Activated naive CD4-positive, alpha-beta T cell (primary cell): ENCODE results near the gene COL6A2.

Source experiments
- DNase-seq, 4 experiments: peaks; one replicate each; lab custom pipeline; 2025; lab: John Stamatoyannopoulos, UW

COL6A2 gene

DNA sequence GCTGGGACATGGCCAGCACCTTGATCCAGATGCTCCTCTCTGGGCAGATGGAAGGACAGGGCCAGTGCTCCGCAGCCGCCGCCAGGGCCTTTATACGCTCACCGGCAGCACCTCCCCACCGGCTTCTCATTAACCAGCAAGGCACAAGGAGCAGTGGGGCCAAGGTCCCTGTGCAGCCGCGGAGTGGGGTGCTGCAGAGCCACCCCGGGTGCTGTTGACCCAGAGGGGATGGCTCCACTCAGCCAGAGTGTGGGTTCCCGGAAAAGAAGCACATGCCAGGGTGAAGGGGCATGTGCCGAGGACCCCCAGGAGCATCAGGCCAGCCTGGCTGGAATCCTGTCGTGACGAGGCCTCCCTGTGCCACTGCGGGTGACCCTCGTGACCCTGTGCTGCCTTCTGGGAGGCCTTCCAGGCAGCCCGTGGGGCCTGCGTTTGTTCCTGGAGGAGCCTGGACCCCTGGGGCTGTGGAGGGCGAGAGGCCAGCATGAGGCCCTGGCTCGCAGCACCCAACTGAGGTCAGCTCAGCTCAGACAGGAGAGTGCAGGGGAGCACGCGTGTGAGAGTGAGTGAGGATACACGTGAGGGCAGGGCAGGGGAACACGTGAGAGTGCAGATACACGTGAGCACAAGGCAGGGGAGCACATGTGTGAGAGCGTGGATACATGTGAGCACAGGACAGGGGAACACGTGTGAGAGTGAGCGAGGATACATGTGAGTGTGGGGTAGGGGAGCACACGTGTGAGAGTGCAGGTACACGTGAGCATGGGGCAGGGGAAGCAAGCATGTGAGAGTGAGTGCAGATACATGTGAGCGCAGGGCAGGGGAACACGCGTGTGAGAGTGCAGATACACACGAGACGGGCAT is 57.8 kb downstream of the COL6A2 start, which contains the start of gene FTCD:
Gene FTCD (minus strand): TSS at position 66 of the 864 bp plus-strand sequence. CDS start 56 bp downstream, at position 10.
- DNase-seq = no peak

DNA sequence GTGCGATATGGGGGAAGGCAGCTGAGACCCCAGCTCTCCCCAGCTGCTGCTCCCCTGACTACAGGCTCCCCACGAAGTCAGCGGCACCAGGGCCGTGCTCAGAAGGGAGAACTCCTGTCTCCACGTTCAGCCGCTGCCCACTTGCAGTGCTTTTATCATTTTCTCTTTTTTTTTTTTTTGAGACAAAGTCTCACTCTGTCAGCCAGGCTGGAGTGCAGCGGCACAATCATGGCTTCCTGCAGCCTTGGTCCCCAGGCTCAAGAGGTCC is 58.4 kb downstream of the COL6A2 start:
- no peak for DNase-seq

DNA sequence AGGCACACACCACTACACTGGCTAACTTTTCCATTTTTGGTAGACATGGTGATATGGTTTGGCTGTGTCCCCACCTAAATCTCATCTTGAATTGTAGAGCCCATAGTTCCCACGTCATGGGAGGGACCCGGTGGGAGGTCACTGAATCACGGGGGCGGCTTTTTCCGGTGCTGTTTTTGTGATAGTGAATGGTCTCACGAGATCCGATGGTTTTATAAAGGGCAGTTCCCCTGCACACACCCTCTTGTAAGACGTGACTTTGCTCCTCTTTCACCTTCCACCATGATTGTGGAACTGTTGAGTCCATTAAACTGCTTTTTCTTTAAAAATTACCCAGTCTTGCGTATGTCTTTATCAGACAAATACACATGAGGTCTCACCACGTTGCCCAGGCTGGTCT is 58.8 kb downstream of the COL6A2 start:
- DNase-seq = no peak

DNA sequence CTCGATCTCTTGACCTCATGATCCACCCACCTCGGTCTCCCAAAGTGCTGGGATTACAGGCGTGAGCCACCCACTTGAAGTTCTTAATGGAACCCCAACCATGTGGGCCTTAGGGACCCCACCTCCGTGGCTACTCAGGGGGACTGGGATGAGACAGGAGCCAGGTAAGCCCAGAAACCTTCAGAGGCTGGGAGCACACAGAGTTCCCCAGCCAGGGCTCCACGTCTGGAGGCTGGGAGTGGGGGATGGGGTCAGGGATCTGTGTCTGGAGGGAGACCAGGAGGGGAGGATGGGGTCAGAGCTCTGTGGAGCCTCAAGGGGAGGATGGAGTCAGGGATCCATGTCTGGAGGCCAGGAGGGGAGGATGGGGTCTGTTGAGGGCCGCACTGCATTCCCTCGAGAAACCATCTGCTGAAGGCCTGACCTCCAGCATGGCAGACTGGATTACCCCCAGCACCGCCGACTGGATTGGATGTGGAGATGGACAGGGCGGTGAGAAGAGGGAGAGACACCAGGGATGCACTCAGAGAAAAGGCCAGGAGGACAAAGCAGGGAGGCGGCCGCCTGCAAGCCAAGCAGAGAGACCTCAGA is 59.6 kb downstream of the COL6A2 start:
- no peak for DNase-seq

DNA sequence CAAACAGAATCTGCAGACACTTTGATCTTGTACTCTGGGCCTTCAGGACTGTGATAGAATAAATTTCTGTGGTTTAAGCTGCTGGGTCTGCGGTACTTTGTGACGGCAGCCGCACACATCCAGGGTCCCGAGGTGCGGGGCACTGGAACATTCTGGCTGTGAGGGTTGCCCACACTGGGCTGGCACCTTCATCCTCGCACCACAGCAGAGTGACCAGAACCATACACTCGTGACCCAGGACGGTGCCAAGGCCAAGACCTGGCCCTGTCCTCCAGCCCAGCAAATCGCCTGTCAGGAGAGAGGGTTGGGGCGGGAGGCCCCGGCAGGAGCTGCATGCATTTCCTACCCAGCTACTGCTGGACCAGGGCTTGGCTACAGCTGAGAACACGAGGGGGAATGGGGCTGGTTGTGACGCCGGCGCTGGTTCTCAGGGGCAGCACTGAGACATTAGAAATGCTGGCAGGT is 60.1 kb downstream of the COL6A2 start:
- no peak for DNase-seq

DNA sequence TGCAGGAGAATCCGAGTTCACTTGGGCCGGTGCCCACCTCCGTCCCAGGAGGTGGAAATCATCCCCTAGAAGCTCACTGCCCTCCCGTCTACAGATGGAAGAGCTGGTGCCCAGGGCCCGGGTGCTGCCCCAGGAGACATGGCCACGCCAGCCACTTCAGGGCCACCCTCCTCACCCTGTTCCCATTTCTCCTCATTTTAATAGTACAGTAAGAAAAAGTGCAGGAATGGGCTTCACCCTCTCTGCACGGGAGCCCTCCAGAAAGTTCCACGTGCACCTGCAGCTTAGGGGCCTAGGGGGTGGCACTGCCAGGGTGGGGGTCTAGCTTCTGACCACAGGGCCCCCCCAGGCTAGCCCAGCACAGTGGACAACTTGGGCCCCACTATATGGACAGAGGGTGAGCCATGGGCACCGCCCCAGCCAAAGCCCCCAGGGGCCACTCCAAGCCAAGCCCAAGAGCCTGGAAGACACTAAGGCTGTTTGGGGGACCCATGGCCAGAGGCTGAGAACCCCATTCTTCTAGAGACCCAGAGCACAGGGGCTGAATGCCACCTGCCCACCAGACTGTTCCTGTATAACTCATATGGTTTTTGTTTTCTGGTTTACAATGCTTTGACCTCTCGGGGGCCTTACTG is 60.9 kb downstream of the COL6A2 start:
- DNase-seq = no peak

DNA sequence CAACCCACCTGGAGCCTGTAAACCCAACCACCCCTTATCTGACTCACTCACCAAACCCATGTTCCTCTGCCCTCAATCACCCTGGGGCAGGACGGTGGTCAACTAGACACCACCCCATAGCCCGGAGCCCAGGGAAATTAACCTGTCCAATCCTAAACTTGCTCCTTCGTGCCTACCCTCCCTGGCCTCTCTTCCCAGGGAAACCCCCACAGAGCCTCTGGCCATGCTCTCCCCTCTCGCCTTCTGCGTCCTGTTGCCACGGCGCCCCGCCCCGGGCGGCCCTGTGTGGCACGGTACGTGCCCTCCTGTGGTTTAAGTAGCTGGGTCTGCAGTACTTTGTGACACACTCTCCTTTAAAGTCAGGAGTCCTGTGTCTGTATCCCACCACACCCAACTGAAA is 61.5 kb downstream of the COL6A2 start:
- DNase-seq = no peak

DNA sequence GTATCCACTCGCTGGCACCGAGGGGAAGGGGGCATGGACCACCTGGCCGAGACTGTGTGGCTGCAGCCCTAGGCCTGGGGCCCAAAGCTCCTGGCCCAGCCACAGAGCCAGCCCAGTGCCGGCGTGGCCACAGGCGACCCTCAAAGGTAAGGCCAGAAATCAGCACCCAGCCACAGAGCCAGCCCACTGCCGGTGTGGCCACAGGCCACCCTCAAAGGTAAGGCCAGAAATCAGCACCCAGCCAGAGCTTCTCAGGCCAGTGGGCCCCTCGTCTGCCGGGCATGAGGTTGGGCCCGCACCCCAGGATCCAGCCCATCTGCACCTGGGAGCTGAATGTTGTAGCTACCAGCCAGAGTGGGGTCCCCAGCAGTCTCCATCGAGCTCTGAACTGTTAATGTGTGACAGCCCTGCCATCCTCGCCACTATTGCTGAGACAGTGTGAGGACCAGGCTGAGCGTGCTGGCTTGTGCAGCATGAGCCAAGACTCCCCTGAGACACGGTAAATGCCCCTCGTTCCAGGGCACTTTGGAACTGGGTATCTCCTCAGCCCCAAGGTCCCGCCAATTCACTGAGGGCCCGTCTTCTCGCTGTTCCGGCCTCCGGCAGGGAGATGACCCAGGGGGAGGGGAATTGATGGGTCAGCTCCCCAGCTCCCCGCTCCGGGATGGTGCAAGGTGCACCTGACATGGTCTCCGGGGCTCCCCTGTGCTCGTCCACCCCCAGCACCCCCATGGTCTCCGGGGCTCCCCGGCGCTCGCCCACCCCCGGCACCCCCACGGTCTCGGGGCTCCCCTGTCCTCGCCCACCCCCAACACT is 62.1 kb downstream of the COL6A2 start:
- DNase-seq = no peak

DNA sequence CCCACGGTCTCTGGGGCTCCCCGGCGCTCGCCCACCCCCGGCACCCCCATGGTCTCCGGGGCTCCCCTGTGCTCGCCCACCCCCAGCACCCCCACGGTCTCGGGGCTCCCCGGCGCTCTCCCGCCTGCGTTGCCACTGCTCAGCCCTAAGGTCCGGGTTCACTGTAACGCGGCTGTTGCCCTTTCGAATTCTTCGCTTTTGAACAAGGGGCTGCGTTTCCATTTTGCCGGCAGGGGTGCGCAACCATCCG is 62.7 kb downstream of the COL6A2 start:
- no peak for DNase-seq

DNA sequence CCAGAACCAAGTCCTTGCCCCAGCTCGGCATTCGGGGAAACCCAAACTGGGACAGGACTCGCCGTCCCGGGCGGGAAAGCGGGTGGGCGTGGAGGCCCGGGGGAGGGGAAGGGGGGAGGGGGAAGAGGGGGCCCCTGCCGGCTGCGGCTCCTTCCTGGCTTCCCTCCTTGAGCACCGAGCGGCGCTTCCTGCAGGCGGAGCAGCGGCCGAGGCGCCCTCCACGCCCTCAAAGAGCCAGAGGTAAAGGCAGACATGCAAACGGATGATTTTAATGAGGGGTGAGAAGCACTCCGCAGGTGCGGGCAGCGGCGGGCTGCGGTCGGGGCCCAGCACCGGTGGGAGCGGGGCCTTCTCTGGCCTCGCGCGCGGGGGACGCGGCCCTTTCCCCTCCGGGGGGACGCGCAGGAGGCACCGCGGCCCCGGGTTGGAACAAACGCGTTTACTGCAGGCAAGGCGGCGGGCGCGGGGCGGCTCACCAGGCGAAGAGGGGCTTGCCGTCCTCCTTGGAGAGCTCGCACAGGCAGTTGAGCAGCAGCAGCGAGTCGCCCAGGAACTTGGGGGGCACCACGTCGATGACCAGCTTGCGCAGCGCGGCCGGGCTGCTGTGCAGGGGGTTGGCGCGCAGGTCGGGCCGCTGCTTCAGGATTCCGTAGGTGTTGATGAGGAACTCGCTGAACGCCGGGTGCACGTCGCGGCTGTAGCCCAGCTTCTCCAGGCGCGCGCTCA is 63.2 kb downstream of the COL6A2 start:
- no peak for DNase-seq

DNA sequence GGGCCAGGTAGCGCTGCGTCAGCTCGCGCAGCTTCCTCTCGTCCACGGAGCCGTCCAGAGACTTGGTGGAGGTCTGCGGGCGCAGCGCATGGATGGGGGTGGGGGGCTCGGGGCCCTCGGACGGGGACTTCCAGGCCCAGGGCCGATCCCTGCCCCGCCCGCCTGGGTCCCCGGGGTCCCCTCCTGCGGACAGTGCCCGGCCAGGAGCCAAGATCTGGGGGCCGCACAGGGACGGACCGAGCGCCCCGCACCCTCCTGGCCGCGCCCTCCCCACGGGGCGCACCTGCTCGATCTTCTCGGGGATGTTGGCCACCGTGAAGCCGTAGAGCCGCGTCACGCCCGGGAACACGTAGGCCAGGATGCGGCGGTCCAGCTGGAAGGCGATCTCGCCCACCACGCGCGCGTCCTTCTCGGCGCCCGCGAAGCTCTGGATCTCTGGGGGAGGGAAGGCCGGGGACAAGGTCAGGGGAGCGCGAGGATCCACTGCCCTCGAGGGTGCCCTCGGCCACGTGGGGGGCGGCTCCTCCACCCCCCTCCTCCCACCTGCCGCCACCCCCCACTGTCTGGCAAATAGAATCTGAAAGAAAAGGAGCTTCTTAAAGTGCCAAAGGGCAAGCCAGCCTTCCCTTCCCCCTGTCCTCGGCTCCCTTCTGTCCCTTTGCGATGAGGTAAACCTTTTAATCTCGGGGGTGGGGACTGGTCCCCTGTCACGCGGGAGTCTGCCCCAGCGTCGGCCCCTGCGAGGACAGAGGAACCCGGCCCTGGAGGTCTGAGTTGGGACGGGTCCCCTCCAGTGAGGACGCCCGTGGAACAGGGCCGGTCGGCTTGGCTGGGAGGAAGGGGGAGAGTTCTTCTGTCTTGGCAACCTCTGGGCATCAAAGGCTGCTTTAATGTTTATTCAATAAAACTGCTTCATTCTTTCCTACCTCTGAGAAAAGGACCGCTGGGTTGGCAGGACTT is 64.0 kb downstream of the COL6A2 start:
- no peak for DNase-seq

DNA sequence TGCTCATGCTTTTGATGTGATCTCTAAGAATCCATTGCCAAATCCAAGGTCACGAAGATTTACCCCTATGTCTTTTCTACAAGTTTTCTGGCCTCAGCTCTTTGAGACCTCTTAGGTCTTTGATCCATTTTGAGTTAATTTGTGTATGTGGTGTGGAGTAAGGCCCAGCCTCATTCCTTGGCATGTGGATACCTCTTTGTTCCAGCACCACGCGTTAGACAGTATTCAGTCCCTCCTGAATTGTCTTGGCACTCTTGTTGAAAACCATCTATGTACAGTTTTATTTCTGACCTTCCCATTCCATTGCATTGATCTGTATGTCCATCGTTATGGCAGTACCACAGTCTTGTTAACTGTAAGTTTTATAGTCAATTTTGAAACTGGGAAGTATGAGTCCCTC is 65.5 kb downstream of the COL6A2 start:
- no peak for DNase-seq

DNA sequence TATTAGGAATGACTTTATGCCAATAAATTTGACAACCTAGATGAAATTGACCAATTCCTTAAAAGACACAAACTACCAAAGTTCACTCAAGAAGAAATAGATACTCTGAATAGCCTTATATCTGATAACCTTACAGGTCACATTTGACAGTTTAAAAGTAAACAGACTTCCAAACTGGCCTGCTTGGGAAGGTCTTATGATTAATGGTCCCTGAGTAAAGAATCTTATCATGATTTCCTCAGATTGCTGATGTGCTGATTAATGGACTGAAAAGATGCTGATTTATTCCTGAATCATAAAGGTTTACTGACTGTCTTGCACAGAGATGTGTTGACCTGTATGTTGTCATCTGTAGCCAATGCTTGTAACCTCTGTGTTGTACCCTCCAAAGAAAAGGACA is 67.2 kb downstream of the COL6A2 start:
- DNase-seq = no peak

DNA sequence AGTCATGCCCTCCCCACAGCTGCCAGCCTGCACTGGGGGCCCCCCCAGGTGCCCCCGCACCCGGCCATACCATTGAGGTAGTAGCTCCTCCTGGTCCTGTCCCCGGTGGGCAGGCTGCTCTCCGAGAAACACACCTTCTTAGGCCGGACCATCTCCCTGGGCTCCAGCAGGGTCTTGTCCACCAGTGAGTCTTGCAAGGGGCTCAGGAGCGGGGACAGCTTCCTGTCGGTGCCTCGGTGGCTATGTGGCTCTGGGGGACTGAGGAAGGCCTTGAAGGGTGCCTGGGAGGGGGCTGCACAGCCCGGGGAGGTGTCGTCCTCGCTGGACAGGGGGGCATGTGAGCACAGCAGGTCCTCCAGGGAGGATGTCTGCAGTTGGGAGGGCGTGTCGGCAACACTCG is 70.3 kb downstream of the COL6A2 start:
- no peak for DNase-seq

DNA sequence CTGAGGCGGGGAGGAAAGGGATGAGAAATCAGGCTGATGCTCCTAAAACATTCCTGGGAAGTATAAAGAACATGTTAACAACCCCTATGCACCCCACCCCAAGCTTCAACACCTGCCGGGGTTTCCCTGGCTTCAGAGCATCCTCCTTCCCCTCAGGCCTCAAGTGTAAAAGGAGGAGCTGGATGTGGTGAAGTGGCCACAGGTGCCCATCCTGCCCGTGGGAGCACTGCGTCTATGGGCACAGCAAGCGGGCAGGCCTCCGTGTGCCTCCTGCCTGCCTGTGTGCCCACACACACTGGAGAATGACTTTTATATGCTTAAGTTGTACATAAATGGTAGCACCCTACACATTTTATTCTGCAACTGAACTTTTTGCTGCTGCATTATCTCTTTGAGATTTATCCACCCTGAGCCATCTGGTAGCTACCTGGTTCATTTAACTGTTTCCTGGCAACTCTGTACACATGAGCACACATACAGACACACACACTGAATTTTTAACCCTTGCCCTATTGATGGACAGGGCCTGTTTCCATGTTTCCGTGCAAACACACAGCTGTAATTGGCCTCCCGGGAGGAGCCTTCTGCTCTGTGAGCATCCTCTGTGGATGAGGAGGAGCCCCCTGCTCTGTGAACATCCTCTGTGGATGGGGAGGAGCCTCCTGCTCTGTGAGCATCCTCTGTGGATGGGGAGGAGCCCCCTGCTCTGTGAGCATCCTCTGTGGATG is 70.9 kb downstream of the COL6A2 start:
- no peak for DNase-seq

DNA sequence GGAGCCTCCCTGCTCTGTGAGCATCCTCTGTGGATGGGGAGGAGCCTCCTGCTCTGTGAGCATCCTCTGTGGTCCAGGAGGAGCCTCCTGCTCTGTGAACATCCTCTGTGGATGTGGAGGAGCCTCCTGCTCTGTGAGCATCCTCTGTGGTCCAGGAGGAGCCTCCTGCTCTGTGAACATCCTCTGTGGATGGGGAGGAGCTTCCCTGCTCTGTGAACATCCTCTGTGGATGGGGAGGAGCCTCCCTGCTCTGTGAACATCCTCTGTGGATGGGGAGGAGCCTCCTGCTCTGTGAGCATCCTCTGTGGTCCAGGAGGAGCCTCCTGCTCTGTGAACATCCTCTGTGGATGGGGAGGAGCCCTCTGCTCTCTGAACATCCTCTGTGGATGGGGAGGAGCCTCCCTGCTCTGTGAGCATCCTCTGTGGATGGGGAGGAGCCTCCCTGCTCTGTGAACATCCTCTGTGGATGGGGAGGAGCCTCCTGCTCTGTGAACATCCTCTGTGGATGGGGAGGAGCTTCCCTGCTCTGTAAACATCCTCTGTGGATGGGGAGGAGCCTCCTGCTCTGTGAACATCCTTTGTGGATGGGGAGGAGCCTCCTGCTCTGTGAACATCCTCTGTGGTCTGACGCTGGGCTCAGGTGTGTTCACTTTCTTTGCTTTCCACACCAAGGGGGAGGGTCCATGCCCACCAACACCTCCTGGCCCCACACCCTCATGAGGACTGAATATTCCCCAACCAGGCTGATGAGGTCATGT is 72.7 kb downstream of the COL6A2 start:
- DNase-seq = peak in 2 of 4 experiments; percentile 39 to 43

DNA sequence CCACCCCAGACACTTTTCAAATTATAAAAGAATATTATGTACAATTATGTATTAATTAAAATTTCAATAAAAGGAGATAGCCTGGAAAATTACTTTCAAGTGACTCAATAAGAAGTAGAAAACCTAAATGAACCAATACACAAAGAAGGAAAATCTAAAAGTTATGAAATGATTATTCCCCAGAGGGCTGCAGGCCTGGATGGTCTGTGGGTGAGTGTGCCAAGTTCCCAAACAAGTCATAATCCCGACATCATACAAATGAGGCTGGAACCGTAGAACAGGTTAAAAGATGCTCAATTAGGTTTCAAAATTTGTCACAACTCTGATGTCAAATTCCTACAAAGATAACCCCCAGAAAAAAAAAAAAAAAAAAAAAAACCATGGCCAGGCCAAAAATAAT is 73.7 kb downstream of the COL6A2 start:
- DNase-seq = no peak

DNA sequence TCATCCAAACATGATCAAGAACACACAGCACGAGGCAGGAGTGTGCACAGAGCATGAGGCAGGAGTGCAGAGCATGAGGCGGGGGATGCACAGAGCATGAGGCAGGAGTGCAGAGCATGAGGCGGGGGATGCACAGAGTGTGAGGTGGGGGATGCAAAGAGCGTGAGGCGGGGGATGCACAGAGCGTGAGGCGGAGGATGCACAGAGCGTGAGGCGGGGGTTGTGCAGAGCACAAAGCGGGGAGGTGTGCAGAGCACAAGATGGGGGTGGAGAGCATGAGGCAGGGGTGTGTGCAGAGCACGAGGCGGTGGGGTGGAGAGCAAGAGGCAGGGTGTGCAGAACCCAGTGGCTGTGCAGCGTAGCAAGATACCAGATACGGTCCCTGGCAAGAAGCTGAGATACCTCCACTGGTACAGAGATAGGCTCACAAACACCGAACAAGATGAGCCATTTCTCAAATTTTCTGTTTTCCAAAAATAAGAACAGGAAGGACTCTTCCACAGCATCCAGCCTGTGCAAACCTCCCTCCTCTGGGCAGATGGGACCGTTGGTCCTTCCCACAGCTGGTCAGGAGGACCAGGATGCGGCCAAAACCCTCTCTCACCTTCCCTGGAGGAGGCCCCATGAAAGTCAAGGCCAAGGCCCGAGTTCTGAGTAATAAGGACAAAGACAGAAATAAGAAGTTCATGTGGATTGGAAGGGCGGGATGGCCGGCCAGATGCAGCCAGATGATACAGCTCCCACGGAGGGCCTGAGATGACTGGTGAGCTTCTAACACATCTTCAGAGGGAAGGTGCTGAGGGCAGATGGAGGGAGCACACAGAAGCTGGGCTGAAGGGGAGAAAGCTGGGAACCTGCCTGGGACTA is 74.3 kb downstream of the COL6A2 start:
- DNase-seq = no peak
